ENCODE results near the gene MAPT.

The MAPT gene

DNA sequence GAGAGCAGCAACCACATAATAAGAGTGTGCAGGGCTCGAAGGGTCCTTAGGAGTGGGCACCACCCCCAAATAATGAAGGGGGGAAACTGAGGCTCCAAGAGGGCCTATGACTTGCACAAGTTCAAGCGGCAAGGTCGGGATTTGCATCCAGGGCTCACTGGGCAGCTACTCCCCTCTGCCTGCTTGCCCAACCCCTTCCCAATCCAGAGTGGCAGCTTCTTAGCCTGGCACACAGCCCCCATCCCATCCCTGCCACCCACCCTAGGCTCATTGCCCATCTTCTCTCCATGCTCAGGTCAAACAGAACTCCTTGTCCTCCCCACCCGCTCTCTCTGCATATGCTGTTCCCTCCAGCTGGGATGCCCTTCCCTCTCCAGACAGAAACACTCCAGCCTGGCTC is 47.3 kb upstream of the MAPT start:
- no peaks in the 10 kb centered on the region for H3K36me3 ChIP-seq (ENCODE audit: control insufficient read depth, insufficient read depth, low read length)
- DNase-seq (ENCODE audit: extremely low read depth, insufficient read length): no peak
- no peaks in the 10 kb centered on the region; the same call in none of the 2 replicates for H3K27me3 ChIP-seq (replicated peaks; ENCODE audit: control insufficient read depth, insufficient read depth, low read length)
- H3K4me3 ChIP-seq (replicated peaks; ENCODE audit: low read depth, low read length): no peak overlapping the region
- TF ChIP-seq, protein P1, sequence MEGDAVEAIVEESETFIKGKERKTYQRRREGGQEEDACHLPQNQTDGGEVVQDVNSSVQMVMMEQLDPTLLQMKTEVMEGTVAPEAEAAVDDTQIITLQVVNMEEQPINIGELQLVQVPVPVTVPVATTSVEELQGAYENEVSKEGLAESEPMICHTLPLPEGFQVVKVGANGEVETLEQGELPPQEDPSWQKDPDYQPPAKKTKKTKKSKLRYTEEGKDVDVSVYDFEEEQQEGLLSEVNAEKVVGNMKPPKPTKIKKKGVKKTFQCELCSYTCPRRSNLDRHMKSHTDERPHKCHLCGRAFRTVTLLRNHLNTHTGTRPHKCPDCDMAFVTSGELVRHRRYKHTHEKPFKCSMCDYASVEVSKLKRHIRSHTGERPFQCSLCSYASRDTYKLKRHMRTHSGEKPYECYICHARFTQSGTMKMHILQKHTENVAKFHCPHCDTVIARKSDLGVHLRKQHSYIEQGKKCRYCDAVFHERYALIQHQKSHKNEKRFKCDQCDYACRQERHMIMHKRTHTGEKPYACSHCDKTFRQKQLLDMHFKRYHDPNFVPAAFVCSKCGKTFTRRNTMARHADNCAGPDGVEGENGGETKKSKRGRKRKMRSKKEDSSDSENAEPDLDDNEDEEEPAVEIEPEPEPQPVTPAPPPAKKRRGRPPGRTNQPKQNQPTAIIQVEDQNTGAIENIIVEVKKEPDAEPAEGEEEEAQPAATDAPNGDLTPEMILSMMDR (IDR thresholded peaks at IDR 0.05; ENCODE audit: insufficient read depth, low read length, poor library complexity, severe bottlenecking): no peak

DNA sequence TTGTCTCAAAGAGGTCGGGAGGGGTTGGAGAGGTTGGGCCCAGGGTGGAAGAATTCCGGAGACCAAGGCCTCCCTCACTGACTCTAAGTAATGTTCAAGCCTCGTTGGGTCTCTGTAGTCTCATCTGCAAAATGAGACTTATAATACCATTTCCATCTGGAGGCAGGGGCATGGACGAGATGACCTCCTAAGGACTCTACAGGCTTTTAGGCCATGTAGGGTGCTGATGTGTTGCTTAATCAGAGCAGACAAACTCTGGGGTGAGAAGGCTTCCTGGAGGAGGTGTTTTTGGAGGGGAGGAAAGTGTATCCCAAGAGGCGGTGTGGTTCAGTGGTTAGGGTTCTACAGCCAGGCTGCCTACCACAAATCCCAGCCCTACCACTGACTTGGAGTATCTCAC is 46.6 kb upstream of the MAPT start:
- TF ChIP-seq, protein P1 (IDR thresholded peaks at IDR 0.05; ENCODE audit: insufficient read depth, low read length, poor library complexity, severe bottlenecking): no peak
- no peaks in the 10 kb centered on the region; the same call in none of the 2 replicates for H3K27me3 ChIP-seq (replicated peaks; ENCODE audit: control insufficient read depth, insufficient read depth, low read length)
- no peak for DNase-seq (ENCODE audit: extremely low read depth, insufficient read length)
- H3K36me3 ChIP-seq (ENCODE audit: control insufficient read depth, insufficient read depth, low read length): no peaks in the 10 kb centered on the region
- H3K4me3 ChIP-seq (replicated peaks; ENCODE audit: low read depth, low read length): no peak overlapping the region

DNA sequence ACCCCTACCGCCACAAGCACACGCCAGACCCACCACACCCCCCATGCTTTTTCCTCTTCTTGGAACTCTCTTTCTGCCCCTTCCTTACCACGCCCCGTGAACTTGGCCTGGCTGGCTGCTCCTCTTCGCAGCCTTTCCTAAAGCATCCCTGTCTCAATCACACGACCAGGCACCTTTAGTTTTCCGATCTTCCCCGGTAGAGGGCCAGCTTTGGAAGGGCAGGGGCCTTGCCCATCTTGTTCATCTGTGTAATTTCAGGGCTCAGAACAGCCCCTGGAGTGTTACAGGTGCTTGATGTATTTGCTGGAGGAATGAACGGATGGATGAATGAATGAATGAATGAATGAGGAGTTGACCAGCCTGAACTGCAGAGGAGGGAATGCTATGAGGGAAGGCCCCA is 45.9 kb upstream of the MAPT start:
- TF ChIP-seq, protein P1 (IDR thresholded peaks at IDR 0.05; ENCODE audit: insufficient read depth, low read length, poor library complexity, severe bottlenecking): no peak
- Histone ChIP-seq H3K36me3 (ENCODE audit: control insufficient read depth, insufficient read depth, low read length) (no peaks in the 10 kb centered on the region), H3K27me3 (replicated peaks; ENCODE audit: control insufficient read depth, insufficient read depth, low read length) (no peaks in the 10 kb centered on the region; the same call in none of the 2 replicates), H3K4me3 (replicated peaks; ENCODE audit: low read depth, low read length) (no peak overlapping the region)
- no peak for DNase-seq (ENCODE audit: extremely low read depth, insufficient read length)

DNA sequence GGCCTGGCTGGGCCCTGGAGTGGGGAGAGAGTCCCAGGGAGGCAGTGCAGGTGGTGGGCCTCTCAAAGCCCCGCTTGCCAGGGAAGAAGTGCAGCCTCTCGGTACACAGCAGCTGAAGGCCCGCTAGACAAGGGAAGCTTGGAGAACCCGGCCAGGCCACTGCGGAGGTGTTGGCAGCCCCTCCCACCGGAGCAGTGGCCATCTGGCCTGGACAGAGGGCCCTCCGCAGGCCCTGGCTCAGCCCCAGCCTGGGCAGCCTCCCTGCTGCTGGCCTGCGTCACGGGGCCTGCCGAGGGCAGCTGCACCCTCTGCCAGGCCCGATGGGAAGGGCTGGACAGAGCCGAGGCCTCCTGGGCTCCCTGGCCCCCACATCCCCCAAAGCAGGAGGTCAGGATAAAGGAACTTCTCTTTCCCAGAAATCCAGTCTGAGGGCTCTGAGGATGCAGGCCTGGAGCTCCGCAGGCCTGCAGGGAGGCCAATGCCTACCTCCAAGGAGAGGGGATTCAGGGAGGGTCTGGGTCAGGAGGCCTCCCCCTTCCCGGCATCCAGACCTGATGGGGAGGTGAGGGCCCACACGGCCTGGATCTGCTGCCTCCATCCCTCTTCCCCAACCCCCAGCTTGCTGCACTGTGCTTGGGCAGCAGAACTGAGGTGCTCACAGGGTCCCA is 45.4 kb upstream of the MAPT start:
- no peaks in the 10 kb centered on the region; the same call in none of the 2 replicates for H3K27me3 ChIP-seq (replicated peaks; ENCODE audit: control insufficient read depth, insufficient read depth, low read length)
- TF ChIP-seq, protein P1 (IDR thresholded peaks at IDR 0.05; ENCODE audit: insufficient read depth, low read length, poor library complexity, severe bottlenecking): no peak

DNA sequence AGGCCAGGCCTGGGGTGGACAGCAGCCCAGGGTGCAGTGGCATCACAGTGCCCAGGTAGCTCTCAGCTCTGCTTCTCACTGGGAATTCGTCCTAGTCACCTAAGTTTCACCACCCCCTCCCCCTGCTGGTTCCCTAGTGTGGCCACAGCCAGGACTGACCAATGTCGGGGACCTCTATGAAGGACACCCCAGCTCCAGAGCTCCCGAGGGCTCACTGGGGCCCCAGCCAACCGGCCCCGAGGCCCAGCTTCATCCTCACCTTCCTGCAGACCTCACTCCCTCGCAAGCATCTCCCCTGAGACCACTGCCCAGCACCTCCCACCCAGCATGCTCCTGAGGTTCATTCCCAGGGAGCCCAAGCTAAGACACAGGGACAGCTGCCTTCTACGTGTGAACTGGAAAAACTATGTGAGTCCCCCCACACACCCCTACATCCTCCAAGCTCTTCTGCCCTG is 44.8 kb upstream of the MAPT start:
- TF ChIP-seq, protein P1 (IDR thresholded peaks at IDR 0.05; ENCODE audit: insufficient read depth, low read length, poor library complexity, severe bottlenecking): no peak
- Histone ChIP-seq H3K36me3 (ENCODE audit: control insufficient read depth, insufficient read depth, low read length) (no peaks in the 10 kb centered on the region), H3K4me3 (replicated peaks; ENCODE audit: low read depth, low read length) (no peak overlapping the region), H3K27me3 (replicated peaks; ENCODE audit: control insufficient read depth, insufficient read depth, low read length) (no peaks in the 10 kb centered on the region; the same call in none of the 2 replicates)
- no peak for DNase-seq (ENCODE audit: extremely low read depth, insufficient read length)

More for the DNA sequence above, 45.4 kb upstream of the MAPT start:
- no peak for DNase-seq (ENCODE audit: extremely low read depth, insufficient read length)
- no peak overlapping the region for H3K4me3 ChIP-seq (replicated peaks; ENCODE audit: low read depth, low read length)
- H3K36me3 ChIP-seq (ENCODE audit: control insufficient read depth, insufficient read depth, low read length): no peaks in the 10 kb centered on the region

All from GM06990 (cell line).